Caco-2 (cell line): ENCODE data around the gene CHAC1. TPM values are rescaled to one million over a fixed set of nuclear protein-coding genes. Genes with fewer than 3 reads are reported as not detected.

Source experiments
- BruUV-seq: library from RNA; stranded (reverse); fragments of 400-500 nt; replicated peaks from 2 replicates; lab custom pipeline; 2021; lab: Mats Ljungman, UMichigan
- CTCF ChIA-PET: fragments of 300-600 bp; sonication (Branson Sonifier 250); formaldehyde crosslinking; loops from one replicate; lab custom pipeline; 2022; ENCODE audit warnings: antibody characterized with exemption; lab: Charles Lee
- POLR2A ChIA-PET: fragments of 300-600 bp; sonication (Branson Sonifier 250); formaldehyde crosslinking; loops from one replicate; lab custom pipeline; 2022; ENCODE audit warnings: antibody characterized with exemption; lab: Charles Lee
- DNase-seq, 2 experiments: peaks; one replicate each; pipeline versions ENCODE4 v3.0.0 to v3.0.0-alpha.2; 2020 to 2022
- H3K27me3 ChIP-seq: replicated peaks from 2 replicates; pipeline ENCODE4 v1.6.0; 2011; ENCODE audit warnings: low read length; ENCODE audit not compliant: control insufficient read depth, insufficient read depth
- H3K36me3 ChIP-seq: 2 replicates; pipeline ENCODE4 v1.5.1; 2011; ENCODE audit warnings: low read length; ENCODE audit not compliant: control insufficient read depth, insufficient read depth
- H3K4me1 ChIP-seq: fragments of 250-450 bp; sonication (Bioruptor Pico); 2 replicates; pipeline ENCODE4 v1.5.1; 2020; ENCODE audit warnings: mild to moderate bottlenecking
- H3K4me3 ChIP-seq: 2 replicates; pipeline ENCODE4 v1.5.1; 2011; ENCODE audit warnings: low read depth, mild to moderate bottlenecking, control low read depth, low read length
- H3K9me3 ChIP-seq: fragments of 250-450 bp; sonication (Bioruptor Pico); 2 replicates; pipeline ENCODE4 v1.5.1; 2020; ENCODE audit warnings: mild to moderate bottlenecking, moderate library complexity
- H3K27ac Mint-ChIP-seq: one replicate; pipeline ENCODE4 v1.8.0; 2022; ENCODE audit warnings: mixed read lengths; ENCODE audit not compliant: unreplicated experiment
- H3K27me3 Mint-ChIP-seq: one replicate; pipeline ENCODE4 v1.8.0; 2022; ENCODE audit warnings: mixed read lengths; ENCODE audit not compliant: insufficient read depth, unreplicated experiment
- H3K36me3 Mint-ChIP-seq: one replicate; pipeline ENCODE4 v1.8.0; 2022; ENCODE audit warnings: mild to moderate bottlenecking, mixed read lengths; ENCODE audit not compliant: insufficient read depth, unreplicated experiment
- H3K4me1 Mint-ChIP-seq: one replicate; pipeline ENCODE4 v1.8.0; 2022; ENCODE audit warnings: low read depth, mixed read lengths; ENCODE audit not compliant: unreplicated experiment
- H3K4me3 Mint-ChIP-seq: one replicate; pipeline ENCODE4 v1.8.0; 2022; ENCODE audit warnings: mild to moderate bottlenecking, moderate library complexity, mixed read lengths; ENCODE audit not compliant: unreplicated experiment
- H3K9me3 Mint-ChIP-seq: one replicate; pipeline ENCODE4 v1.8.0; 2022; ENCODE audit warnings: mixed read lengths; ENCODE audit not compliant: unreplicated experiment
- intact Hi-C: fragments of 100-400 bp; cut with micrococcal nuclease; formaldehyde crosslinking; loops from one replicate; pipeline ENCODE4 v1.10.0; 2022; ENCODE audit not compliant: unreplicated experiment
- total RNA-seq: library from RNA; stranded (reverse); gene quantifications from 2 replicates; pipeline ENCODE4 v1.2.3, GENCODE V29; 2022
- TF ChIP-seq, protein P1 (sequence below), 2 experiments: fragments of 200-600 bp in 1 of 2; IDR thresholded peaks; 1 replicate in 1 of 2; 2 replicates in 1 of 2; pipeline versions ENCODE4 v1.5.1 to v1.8.0; 2011 to 2022; ENCODE audit warnings: antibody characterized with exemption in 1 of 2, control low read depth in 1 of 2, inconsistent platforms in 1 of 2, low read depth in 1 of 2, low read length in 1 of 2, mild to moderate bottlenecking in 1 of 2, moderate library complexity in 1 of 2; ENCODE audit not compliant: insufficient read depth in 1 of 2, severe bottlenecking in 1 of 2, unreplicated experiment in 1 of 2

Gene CHAC1
- total RNA-seq, 1 experiment from 2014 or later, result 55.8 TPM

DNA sequence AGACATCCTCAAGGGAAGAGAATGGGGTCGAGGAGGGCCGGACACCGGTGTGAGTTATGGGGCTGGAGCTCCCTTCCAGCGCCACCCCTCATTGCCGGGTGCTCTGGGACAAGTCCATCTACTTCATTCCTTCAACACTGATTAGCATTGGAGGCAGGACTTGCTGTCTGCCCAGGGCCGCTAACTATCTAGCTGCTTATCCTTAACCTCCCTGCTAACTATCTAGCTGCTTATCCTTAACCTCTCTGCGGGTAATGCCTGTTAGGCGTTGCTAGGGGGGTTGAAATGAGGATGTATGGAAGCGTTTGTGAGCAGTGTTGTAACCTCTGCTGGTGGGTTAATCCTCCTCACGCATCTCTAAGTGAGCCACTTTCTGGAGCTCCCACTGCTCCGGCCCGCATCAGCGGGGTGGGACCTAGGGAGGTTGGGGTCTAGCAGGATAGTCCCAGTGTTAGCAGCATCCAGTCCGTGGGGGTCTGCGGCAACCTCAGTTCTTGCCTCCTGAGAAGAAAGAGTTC, 10.9 kb upstream of the CHAC1 start:
- intact Hi-C loops, result loop anchor here (1.0 to 5.0 kb wide), 2 partner anchors 35 to 76 kb away; no protein-coding TSS in a partner anchor
- peak overlapping the region; percentile 56 for H3K4me3 ChIP-seq
- H3K27ac Mint-ChIP-seq, result peak overlapping the region; percentile 26
- TSS peak; percentile 34 for BruUV-seq
- no peaks in the 10 kb centered on the region for H3K27me3 Mint-ChIP-seq
- H3K9me3 ChIP-seq, result no peaks in the 10 kb centered on the region
- no peaks in the 10 kb centered on the region for H3K36me3 ChIP-seq
- DNase-seq, result no peak
- peaks cover 5% of the 10 kb centered on the region for H3K36me3 Mint-ChIP-seq
- TF ChIP-seq, protein P1, sequence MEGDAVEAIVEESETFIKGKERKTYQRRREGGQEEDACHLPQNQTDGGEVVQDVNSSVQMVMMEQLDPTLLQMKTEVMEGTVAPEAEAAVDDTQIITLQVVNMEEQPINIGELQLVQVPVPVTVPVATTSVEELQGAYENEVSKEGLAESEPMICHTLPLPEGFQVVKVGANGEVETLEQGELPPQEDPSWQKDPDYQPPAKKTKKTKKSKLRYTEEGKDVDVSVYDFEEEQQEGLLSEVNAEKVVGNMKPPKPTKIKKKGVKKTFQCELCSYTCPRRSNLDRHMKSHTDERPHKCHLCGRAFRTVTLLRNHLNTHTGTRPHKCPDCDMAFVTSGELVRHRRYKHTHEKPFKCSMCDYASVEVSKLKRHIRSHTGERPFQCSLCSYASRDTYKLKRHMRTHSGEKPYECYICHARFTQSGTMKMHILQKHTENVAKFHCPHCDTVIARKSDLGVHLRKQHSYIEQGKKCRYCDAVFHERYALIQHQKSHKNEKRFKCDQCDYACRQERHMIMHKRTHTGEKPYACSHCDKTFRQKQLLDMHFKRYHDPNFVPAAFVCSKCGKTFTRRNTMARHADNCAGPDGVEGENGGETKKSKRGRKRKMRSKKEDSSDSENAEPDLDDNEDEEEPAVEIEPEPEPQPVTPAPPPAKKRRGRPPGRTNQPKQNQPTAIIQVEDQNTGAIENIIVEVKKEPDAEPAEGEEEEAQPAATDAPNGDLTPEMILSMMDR (IDR thresholded peaks at IDR 0.05; ENCODE audit: insufficient read depth in 1 of 2, low read depth in 1 of 2, low read length in 1 of 2, severe bottlenecking in 1 of 2, unreplicated experiment in 1 of 2), result no peak
- H3K4me3 Mint-ChIP-seq, result peak overlapping the region; percentile 79
- POLR2A ChIA-PET, result interaction anchor here (0.5 to 2.9 kb wide), 7 partner anchors 9 to 98 kb away, joined by 3 to 33 read pairs (median 9); partner anchors contain the start of genes CHAC1, DLL4 and SPINT1
- CTCF ChIA-PET, result interaction anchor here (0.6 to 4.3 kb wide), 18 partner anchors 9 to 198 kb away, joined by 3 to 56 read pairs (median 6); partner anchors contain the start of genes CHAC1, DLL4 and VPS18
- H3K4me1 ChIP-seq, result peaks cover 12% of the 10 kb centered on the region
- H3K27me3 ChIP-seq, result no peaks in the 10 kb centered on the region
- no peaks in the 10 kb centered on the region for H3K4me1 Mint-ChIP-seq
- no peaks in the 10 kb centered on the region for H3K9me3 Mint-ChIP-seq

DNA sequence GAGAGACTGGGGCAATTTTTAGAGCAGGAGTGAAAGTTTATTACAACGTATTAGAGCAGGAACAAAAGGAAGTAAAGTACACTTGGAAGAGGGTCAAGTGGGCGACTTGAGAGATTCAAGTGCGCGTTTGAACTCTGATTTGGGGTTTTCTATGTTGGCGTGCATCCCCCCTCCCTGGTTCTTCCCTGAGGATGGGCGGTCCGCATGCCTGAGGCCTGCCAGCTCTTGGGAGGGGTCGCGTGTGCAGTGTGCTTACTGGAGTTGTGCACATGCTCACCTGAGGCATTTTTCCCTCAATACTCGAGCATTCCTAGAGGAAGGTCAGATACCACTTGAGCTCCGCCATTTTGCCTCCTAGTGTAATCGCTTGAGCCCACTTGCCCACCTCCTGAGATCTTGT, 10.4 kb upstream of the CHAC1 start:
- BruUV-seq, result no TSS peak
- TF ChIP-seq, protein P1 (IDR thresholded peaks at IDR 0.05; ENCODE audit: insufficient read depth in 1 of 2, low read depth in 1 of 2, low read length in 1 of 2, severe bottlenecking in 1 of 2, unreplicated experiment in 1 of 2), result no peak
- Histone ChIP-seq H3K4me3 (no peak overlapping the region), H3K36me3 (no peaks in the 10 kb centered on the region), H3K27me3 (no peaks in the 10 kb centered on the region), H3K4me1 (peaks cover 12% of the 10 kb centered on the region), H3K9me3 (no peaks in the 10 kb centered on the region)
- intact Hi-C loops, result loop anchor here (1.0 to 5.0 kb wide), 2 partner anchors 36 to 75 kb away; no protein-coding TSS in a partner anchor
- H3K27ac Mint-ChIP-seq, result no peak overlapping the region
- H3K4me1 Mint-ChIP-seq, result no peaks in the 10 kb centered on the region
- peaks cover 5% of the 10 kb centered on the region for H3K36me3 Mint-ChIP-seq
- no peaks in the 10 kb centered on the region for H3K27me3 Mint-ChIP-seq
- no peaks in the 10 kb centered on the region for H3K9me3 Mint-ChIP-seq
- no peak for DNase-seq
- POLR2A ChIA-PET, result interaction anchor here (0.5 to 2.9 kb wide), 4 partner anchors 10 to 99 kb away, joined by 3 to 33 read pairs (median 6); partner anchors contain the start of genes CHAC1 and SPINT1
- CTCF ChIA-PET, result interaction anchor here (1.0 to 4.3 kb wide), 8 partner anchors 10 to 76 kb away, joined by 3 to 56 read pairs (median 8); partner anchors contain the start of genes CHAC1 and DLL4
- H3K4me3 Mint-ChIP-seq, result peak overlapping the region; percentile 79

DNA sequence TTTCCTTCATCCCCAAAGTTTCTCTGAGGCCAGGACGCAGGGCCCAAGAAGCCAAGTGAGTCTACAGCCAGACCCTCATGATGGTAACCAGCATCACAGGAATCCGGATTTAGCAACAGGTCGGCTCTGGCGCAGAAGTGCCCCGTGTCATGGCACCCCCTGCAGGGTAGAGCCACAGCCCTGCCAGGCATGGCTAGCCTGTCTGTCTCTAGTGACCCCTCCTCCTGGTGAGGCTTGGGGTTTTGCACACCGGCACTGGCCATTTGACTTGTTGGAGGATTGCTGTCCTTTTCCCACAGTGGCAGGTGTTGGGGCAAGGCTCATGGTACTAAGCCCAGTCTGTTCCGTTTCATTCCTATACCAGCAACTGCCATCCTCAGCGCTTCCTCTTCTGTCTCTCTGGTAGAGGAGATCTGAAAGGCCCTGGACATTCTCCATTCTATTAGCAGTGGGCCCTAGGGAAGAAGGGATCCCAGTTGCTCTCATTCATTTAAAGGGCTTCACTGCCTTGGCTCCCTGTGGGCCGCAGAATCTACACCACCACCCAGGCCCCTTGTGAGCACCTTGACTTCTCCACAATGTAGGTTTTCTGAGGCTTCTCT, 9.4 kb upstream of the CHAC1 start:
- no peak overlapping the region for H3K27ac Mint-ChIP-seq
- H3K27me3 Mint-ChIP-seq, result no peaks in the 10 kb centered on the region
- POLR2A ChIA-PET, result no interaction called here

More for the DNA sequence above, 9.4 kb upstream of the CHAC1 start:
- no TSS peak for BruUV-seq
- DNase-seq, result no peak
- Histone ChIP-seq H3K4me1 (peaks cover 12% of the 10 kb centered on the region), H3K27me3 (no peaks in the 10 kb centered on the region), H3K9me3 (no peaks in the 10 kb centered on the region), H3K4me3 (no peak overlapping the region), H3K36me3 (no peaks in the 10 kb centered on the region)
- intact Hi-C loops, result loop anchor here (5.0 kb wide), 1 partner anchor 37 kb away; no protein-coding TSS in a partner anchor
- no peak overlapping the region for H3K4me3 Mint-ChIP-seq
- TF ChIP-seq, protein P1 (IDR thresholded peaks at IDR 0.05; ENCODE audit: insufficient read depth in 1 of 2, low read depth in 1 of 2, low read length in 1 of 2, severe bottlenecking in 1 of 2, unreplicated experiment in 1 of 2), result no peak
- H3K4me1 Mint-ChIP-seq, result no peaks in the 10 kb centered on the region
- CTCF ChIA-PET, result interaction anchor here (0.9 to 4.3 kb wide), 3 partner anchors 11 to 13 kb away, joined by 3 to 56 read pairs (median 5); no protein-coding TSS in a partner anchor
- no peaks in the 10 kb centered on the region for H3K9me3 Mint-ChIP-seq
- peaks cover 6% of the 10 kb centered on the region for H3K36me3 Mint-ChIP-seq
